Endothelial cell of umbilical vein (primary cell): Measurements from ENCODE around the gene ZNF8.

Experiments used
- EZH2 ChIP-seq: IDR thresholded peaks from 2 replicates; pipeline ENCODE4 v1.6.1; 2012; ENCODE audit warnings: borderline replicate concordance, low read depth, mild to moderate bottlenecking, moderate library complexity, low read length, inconsistent platforms; ENCODE audit not compliant: severe bottlenecking
- FOS ChIP-seq: IDR thresholded peaks from 2 replicates; pipeline ENCODE4 v1.6.1; 2011; ENCODE audit warnings: mild to moderate bottlenecking, low read length, moderate library complexity, borderline replicate concordance; ENCODE audit not compliant: insufficient read depth
- GATA2 ChIP-seq: IDR thresholded peaks from 2 replicates; pipeline ENCODE4 v1.7.0; 2011; ENCODE audit warnings: low read depth, mild to moderate bottlenecking, moderate library complexity, mixed read lengths, low read length; ENCODE audit not compliant: insufficient read length, insufficient read depth
- JUN ChIP-seq: IDR thresholded peaks from 2 replicates; pipeline ENCODE4 v1.6.1; 2011; ENCODE audit warnings: borderline replicate concordance, low read depth; ENCODE audit not compliant: insufficient read length, insufficient read depth
- MYC ChIP-seq: IDR thresholded peaks from one replicate; pipeline ENCODE4 v1.6.1; 2011; ENCODE audit warnings: mild to moderate bottlenecking, low read depth, low read length
- POLR2A ChIP-seq: IDR thresholded peaks from 2 replicates; pipeline ENCODE4 v1.6.1; 2012; ENCODE audit warnings: low read depth, mild to moderate bottlenecking, control low read depth, low read length
- POLR2AphosphoS5 ChIP-seq: IDR thresholded peaks from 2 replicates; pipeline ENCODE4 v1.6.1; 2012; ENCODE audit warnings: low read depth, mild to moderate bottlenecking, control low read depth, low read length, moderate library complexity; ENCODE audit not compliant: insufficient read depth
- TF ChIP-seq, protein P1 (sequence below), 2 donors: IDR thresholded peaks; 1 replicate in 1 of 2; 2 replicates in 1 of 2; pipeline ENCODE4 v1.5.1; 2011; ENCODE audit warnings: low read length in 2 of 2, mild to moderate bottlenecking in 2 of 2, moderate library complexity in 2 of 2, control low read depth in 1 of 2, inconsistent platforms in 1 of 2, low read depth in 1 of 2; ENCODE audit not compliant: insufficient read depth in 1 of 2; ENCODE audit errors: extremely low read depth in 1 of 2
- TF ChIP-seq, protein P2 (sequence below): IDR thresholded peaks from 2 replicates; pipeline ENCODE4 v1.6.1; 2011; ENCODE audit not compliant: insufficient read depth, insufficient read length

DNA sequence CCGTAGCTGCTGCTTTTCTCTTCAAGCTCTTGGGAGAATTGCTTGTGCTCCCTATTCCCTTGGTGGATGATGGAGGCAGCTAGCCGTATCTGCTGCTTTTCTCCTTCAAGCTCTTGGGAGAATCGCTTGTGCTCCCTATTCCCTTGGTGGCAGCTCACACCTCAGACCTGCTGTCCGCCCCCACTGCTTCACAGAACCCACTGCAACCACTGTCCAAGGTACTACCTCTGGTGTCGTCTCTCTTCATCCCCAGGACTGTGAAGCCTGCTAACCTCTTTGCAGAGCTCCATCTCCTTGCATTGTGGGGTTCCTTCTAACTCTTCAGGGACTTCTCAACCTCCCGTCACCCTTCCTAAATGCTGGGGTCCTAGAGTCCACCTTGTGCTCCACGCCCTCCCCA is 21.9 kb downstream of the ZNF8 start:
- TF ChIP-seq, protein P1, sequence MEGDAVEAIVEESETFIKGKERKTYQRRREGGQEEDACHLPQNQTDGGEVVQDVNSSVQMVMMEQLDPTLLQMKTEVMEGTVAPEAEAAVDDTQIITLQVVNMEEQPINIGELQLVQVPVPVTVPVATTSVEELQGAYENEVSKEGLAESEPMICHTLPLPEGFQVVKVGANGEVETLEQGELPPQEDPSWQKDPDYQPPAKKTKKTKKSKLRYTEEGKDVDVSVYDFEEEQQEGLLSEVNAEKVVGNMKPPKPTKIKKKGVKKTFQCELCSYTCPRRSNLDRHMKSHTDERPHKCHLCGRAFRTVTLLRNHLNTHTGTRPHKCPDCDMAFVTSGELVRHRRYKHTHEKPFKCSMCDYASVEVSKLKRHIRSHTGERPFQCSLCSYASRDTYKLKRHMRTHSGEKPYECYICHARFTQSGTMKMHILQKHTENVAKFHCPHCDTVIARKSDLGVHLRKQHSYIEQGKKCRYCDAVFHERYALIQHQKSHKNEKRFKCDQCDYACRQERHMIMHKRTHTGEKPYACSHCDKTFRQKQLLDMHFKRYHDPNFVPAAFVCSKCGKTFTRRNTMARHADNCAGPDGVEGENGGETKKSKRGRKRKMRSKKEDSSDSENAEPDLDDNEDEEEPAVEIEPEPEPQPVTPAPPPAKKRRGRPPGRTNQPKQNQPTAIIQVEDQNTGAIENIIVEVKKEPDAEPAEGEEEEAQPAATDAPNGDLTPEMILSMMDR (IDR thresholded peaks at IDR 0.05; ENCODE audit: extremely low read depth in 1 of 2, insufficient read depth in 1 of 2, low read depth in 1 of 2, low read length in 2 of 2) = no peak
- TF ChIP-seq POLR2AphosphoS5 = no peak
- no peak for TF ChIP-seq POLR2A
- TF ChIP-seq, protein P2, sequence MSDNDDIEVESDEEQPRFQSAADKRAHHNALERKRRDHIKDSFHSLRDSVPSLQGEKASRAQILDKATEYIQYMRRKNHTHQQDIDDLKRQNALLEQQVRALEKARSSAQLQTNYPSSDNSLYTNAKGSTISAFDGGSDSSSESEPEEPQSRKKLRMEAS = no peak
- TF ChIP-seq EZH2 = no peak
- no peak for TF ChIP-seq JUN
- no peak for TF ChIP-seq MYC
- no peak for TF ChIP-seq GATA2
- no peak for TF ChIP-seq FOS
